Activated gamma-delta T cell (primary cell): Measurements from ENCODE around the gene PPP3CB.
A peak's percentile ranks its signal among the peaks of the same experiment; 100 is the strongest.

Experiments used
- DNase-seq: peaks from one replicate; lab custom pipeline; 2025; lab: John Stamatoyannopoulos, UW
- total RNA-seq, 2 donors: gene quantifications; one replicate each; lab custom pipeline; 2026; lab: John Stamatoyannopoulos, UW

The PPP3CB gene
- 44.3 to 51.3 reads per million in 2 donors for total RNA-seq

- peak; percentile 93 for DNase-seq
Observed at GRCh38 chr10:73495884-73496674, at the start of gene PPP3CB. Gene PPP3CB (minus strand): TSS chr10:73496024. CDS start chr10:73495889, 135 bp downstream.

GRCh38 chr10:73545357-73545756 is 49.5 kb upstream of the PPP3CB start:
- DNase-seq, result no peak

- no peak for DNase-seq
Observed at GRCh38 chr10:73537709-73538108, 41.9 kb upstream of the PPP3CB start.

GRCh38 chr10:73537288-73537687 is 41.5 kb upstream of the PPP3CB start:
- no peak for DNase-seq

GRCh38 chr10:73534857-73535256 is 39.0 kb upstream of the PPP3CB start:
- no peak for DNase-seq

- DNase-seq, result no peak
Observed at GRCh38 chr10:73529089-73529832, 33.4 kb upstream of the PPP3CB start.

- DNase-seq, result no peak
Observed at GRCh38 chr10:73522263-73522662, 26.4 kb upstream of the PPP3CB start.

GRCh38 chr10:73519336-73519735 is 23.5 kb upstream of the PPP3CB start:
- no peak for DNase-seq

- no peak for DNase-seq
Observed at GRCh38 chr10:73517166-73517888, 21.5 kb upstream of the PPP3CB start.

- no peak for DNase-seq
Observed at GRCh38 chr10:73512207-73512743, 16.5 kb upstream of the PPP3CB start.

- DNase-seq, result no peak
Observed at GRCh38 chr10:73509695-73510094, 13.9 kb upstream of the PPP3CB start.

GRCh38 chr10:73506491-73506890 is 10.7 kb upstream of the PPP3CB start:
- DNase-seq, result no peak

- DNase-seq, result no peak
Observed at GRCh38 chr10:73506074-73506473, 10.2 kb upstream of the PPP3CB start.

- no peak for DNase-seq
Observed at GRCh38 chr10:73503037-73503436, 7.2 kb upstream of the PPP3CB start.

- no peak for DNase-seq
Observed at GRCh38 chr10:73501651-73502050, 5.8 kb upstream of the PPP3CB start.

GRCh38 chr10:73497623-73498022 is 1.8 kb upstream of the PPP3CB start:
- no peak for DNase-seq

- peak; percentile 82 for DNase-seq
Observed at GRCh38 chr10:73495226-73495883, 469 bp downstream of the PPP3CB start.

GRCh38 chr10:73494877-73495225 is 973 bp downstream of the PPP3CB start:
- DNase-seq, result no peak

GRCh38 chr10:73494213-73494612 is 1.6 kb downstream of the PPP3CB start:
- no peak for DNase-seq

GRCh38 chr10:73493781-73494180 is 2.0 kb downstream of the PPP3CB start:
- no peak for DNase-seq

GRCh38 chr10:73486601-73487000 is 9.2 kb downstream of the PPP3CB start:
- DNase-seq, result no peak

- DNase-seq, result no peak
Observed at GRCh38 chr10:73485320-73485719, 10.5 kb downstream of the PPP3CB start.
